A673 (cell line): ENCODE results near the gene GPA33.

Source experiments
- CTCF ChIP-seq: fragments of 300-800, 200-600 bp; sonication (generic); conservative IDR thresholded peaks from 2 replicates; pipeline ENCODE4 v1.5.1; 2017; ENCODE audit warnings: low read depth, mild to moderate bottlenecking, antibody characterized with exemption, low read length, moderate library complexity, mixed read lengths
- EZH2 ChIP-seq: fragments of 200-600 bp; sonication (generic); IDR thresholded peaks from 2 replicates; pipeline ENCODE4 v1.6.1; 2017; ENCODE audit warnings: borderline replicate concordance, low read depth, mild to moderate bottlenecking, mixed read lengths, antibody characterized with exemption, low read length; ENCODE audit not compliant: poor library complexity, severe bottlenecking

- TF ChIP-seq EZH2 (no peak), CTCF (no peak)
Measured at GRCh38 chr1:167109125-167109524, 18.9 kb upstream of the GPA33 start.
